ENCODE measurements around the gene CRELD2. TPM values are rescaled to one million over a fixed set of nuclear protein-coding genes. Genes with fewer than 3 reads are reported as not detected.

The CRELD2 gene
- total and polyA plus RNA-seq, 2 of the 13 experiments (the other 11 are each of a cell fraction or from before 2014, with no cell fraction given): 17.2 to 44.7 TPM

- TF ChIP-seq ZBTB7A (CRISPR knock-in tag; IDR thresholded peaks at IDR 0.05): peak; percentile 80; the same call in 1 of the 2 replicates
- no peak for TF ChIP-seq KLF9 (CRISPR knock-in tag; IDR thresholded peaks at IDR 0.05; ENCODE audit: low read depth)
- no peak; the same call in 1 of the 2 replicates for TF ChIP-seq NCOA2 (CRISPR knock-in tag; IDR thresholded peaks at IDR 0.05)
- no peak for TF ChIP-seq HNRNPL (IDR thresholded peaks at IDR 0.05; ENCODE audit: low read depth, low read length)
- TF ChIP-seq ZNF331 (CRISPR knock-in tag; IDR thresholded peaks at IDR 0.05): no peak
- no peak for TF ChIP-seq ATAD3A (CRISPR knock-in tag; IDR thresholded peaks at IDR 0.05)
- no peak for TF ChIP-seq KDM5B (CRISPR knock-in tag; IDR thresholded peaks at IDR 0.05; ENCODE audit: borderline replicate concordance)
- TF ChIP-seq LBX2 (CRISPR knock-in tag; IDR thresholded peaks at IDR 0.05; ENCODE audit: borderline replicate concordance): no peak
- TF ChIP-seq ZNF335 (CRISPR knock-in tag; IDR thresholded peaks at IDR 0.05): no peak
- no peak for TF ChIP-seq TRIM24 (CRISPR knock-in tag; IDR thresholded peaks at IDR 0.05)
- TF ChIP-seq ELF4 (CRISPR knock-in tag; IDR thresholded peaks at IDR 0.05; ENCODE audit: borderline replicate concordance): no peak
- no peak for TF ChIP-seq ATM (IDR thresholded peaks at IDR 0.05; ENCODE audit: borderline replicate concordance)
- peak; percentile 21; the same call in 1 of the 2 replicates for TF ChIP-seq MAZ (IDR thresholded peaks at IDR 0.05; ENCODE audit: borderline replicate concordance, low read depth, low read length)
- no peak for TF ChIP-seq MAZ (CRISPR knock-in tag; IDR thresholded peaks at IDR 0.05; ENCODE audit: low read depth)
- TF ChIP-seq DR1 (CRISPR knock-in tag; IDR thresholded peaks at IDR 0.05): no peak
- TF ChIP-seq SRSF4 (IDR thresholded peaks at IDR 0.05; ENCODE audit: low read depth, low read length, poor library complexity, severe bottlenecking): no peak
- TF ChIP-seq KAT2B (IDR thresholded peaks at IDR 0.05; ENCODE audit: borderline replicate concordance, low read depth, low read length): no peak
- TF ChIP-seq, protein P1, sequence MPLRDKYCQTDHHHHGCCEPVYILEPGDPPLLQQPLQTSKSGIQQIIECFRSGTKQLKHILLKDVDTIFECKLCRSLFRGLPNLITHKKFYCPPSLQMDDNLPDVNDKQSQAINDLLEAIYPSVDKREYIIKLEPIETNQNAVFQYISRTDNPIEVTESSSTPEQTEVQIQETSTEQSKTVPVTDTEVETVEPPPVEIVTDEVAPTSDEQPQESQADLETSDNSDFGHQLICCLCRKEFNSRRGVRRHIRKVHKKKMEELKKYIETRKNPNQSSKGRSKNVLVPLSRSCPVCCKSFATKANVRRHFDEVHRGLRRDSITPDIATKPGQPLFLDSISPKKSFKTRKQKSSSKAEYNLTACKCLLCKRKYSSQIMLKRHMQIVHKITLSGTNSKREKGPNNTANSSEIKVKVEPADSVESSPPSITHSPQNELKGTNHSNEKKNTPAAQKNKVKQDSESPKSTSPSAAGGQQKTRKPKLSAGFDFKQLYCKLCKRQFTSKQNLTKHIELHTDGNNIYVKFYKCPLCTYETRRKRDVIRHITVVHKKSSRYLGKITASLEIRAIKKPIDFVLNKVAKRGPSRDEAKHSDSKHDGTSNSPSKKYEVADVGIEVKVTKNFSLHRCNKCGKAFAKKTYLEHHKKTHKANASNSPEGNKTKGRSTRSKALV (CRISPR knock-in tag; IDR thresholded peaks at IDR 0.05): no peak
- no peak for TF ChIP-seq THRA (CRISPR knock-in tag; IDR thresholded peaks at IDR 0.05; ENCODE audit: borderline replicate concordance)
- TF ChIP-seq MYNN (CRISPR knock-in tag; IDR thresholded peaks at IDR 0.05; ENCODE audit: low read depth): no peak
- TF ChIP-seq ARID2 (CRISPR knock-in tag; IDR thresholded peaks at IDR 0.05; ENCODE audit: borderline replicate concordance): no peak
- no peak for TF ChIP-seq MIXL1 (CRISPR knock-in tag; IDR thresholded peaks at IDR 0.05)
- TF ChIP-seq RBM22 (optimal IDR thresholded peaks at IDR 0.05; ENCODE audit: low read length): no peak
- TF ChIP-seq ERF (CRISPR knock-in tag; IDR thresholded peaks at IDR 0.05): no peak
- TF ChIP-seq, protein P2, sequence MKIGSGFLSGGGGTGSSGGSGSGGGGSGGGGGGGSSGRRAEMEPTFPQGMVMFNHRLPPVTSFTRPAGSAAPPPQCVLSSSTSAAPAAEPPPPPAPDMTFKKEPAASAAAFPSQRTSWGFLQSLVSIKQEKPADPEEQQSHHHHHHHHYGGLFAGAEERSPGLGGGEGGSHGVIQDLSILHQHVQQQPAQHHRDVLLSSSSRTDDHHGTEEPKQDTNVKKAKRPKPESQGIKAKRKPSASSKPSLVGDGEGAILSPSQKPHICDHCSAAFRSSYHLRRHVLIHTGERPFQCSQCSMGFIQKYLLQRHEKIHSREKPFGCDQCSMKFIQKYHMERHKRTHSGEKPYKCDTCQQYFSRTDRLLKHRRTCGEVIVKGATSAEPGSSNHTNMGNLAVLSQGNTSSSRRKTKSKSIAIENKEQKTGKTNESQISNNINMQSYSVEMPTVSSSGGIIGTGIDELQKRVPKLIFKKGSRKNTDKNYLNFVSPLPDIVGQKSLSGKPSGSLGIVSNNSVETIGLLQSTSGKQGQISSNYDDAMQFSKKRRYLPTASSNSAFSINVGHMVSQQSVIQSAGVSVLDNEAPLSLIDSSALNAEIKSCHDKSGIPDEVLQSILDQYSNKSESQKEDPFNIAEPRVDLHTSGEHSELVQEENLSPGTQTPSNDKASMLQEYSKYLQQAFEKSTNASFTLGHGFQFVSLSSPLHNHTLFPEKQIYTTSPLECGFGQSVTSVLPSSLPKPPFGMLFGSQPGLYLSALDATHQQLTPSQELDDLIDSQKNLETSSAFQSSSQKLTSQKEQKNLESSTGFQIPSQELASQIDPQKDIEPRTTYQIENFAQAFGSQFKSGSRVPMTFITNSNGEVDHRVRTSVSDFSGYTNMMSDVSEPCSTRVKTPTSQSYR (CRISPR knock-in tag; IDR thresholded peaks at IDR 0.05; ENCODE audit: borderline replicate concordance): no peak
Observed at GRCh38 chr22:49959782-49960158, 41.3 kb downstream of the CRELD2 start (continued).

All from HepG2 (cell line).